ENCODE results near the gene POLR2J. TPM values are rescaled to one million over a fixed set of nuclear protein-coding genes. Genes with fewer than 3 reads are reported as not detected.

POLR2J gene
- total and polyA plus RNA-seq, 4 donors, result 13.6 to 67.3 (median 52.9) TPM

DNA sequence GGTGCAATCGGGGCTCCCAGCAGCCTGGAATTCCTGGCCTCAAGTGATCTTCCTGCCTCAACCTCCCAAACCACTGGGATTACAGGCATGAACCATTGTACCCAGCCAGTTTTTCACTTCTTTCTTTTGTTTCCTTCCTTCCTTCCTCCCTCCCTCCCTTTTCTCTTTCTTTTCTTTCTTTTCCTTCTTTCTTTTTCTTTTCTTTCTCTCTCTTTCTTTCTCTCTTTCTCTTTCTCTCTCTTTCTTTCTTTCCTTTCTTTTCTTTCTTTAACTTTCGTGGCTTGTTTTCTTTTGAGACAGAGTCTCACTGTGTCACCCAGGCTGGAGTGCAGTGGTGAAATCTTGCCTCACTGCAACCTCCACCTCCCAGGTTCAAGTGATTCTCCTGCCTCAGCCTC lies 33.0 kb downstream of the POLR2J start:
- WGBS (ENCODE audit: insufficient coverage), result 100% methylated on average over 1 of the region's 2 CpGs
- Histone ChIP-seq H3K9me3 (ENCODE audit: control insufficient read depth, insufficient read depth, low read length) (no peaks in the 10 kb centered on the region), H3K27me3 (ENCODE audit: control insufficient read depth, insufficient read depth, low read length) (no peaks in the 10 kb centered on the region), H3K4me3 (ENCODE audit: low read depth, low read length) (no peak overlapping the region), H3K36me3 (ENCODE audit: control insufficient read depth, insufficient read depth, low read length) (peaks cover 78% of the 10 kb centered on the region), H3K27ac (ENCODE audit: low read depth, low read length) (no peak overlapping the region), H3K4me1 (ENCODE audit: control insufficient read depth, insufficient read depth, low read length) (no peaks in the 10 kb centered on the region)
- DNase-seq (ENCODE audit: low read depth in 4 of 6, low spot score in 6 of 6), result no peak

GRCh38 chr7:102444961-102445673 lies 33.6 kb downstream of the POLR2J start:
- H3K4me3 ChIP-seq (ENCODE audit: low read depth, low read length), result no peak overlapping the region
- H3K36me3 ChIP-seq (ENCODE audit: control insufficient read depth, insufficient read depth, low read length), result peaks cover 77% of the 10 kb centered on the region
- H3K27me3 ChIP-seq (ENCODE audit: control insufficient read depth, insufficient read depth, low read length), result no peaks in the 10 kb centered on the region
- H3K4me1 ChIP-seq (ENCODE audit: control insufficient read depth, insufficient read depth, low read length), result peaks cover 4% of the 10 kb centered on the region
- H3K27ac ChIP-seq (ENCODE audit: low read depth, low read length), result no peak overlapping the region
- WGBS (ENCODE audit: insufficient coverage), result 96% methylated on average over 15 of the region's 17 CpGs
- no peaks in the 10 kb centered on the region for H3K9me3 ChIP-seq (ENCODE audit: control insufficient read depth, insufficient read depth, low read length)
- no peak for DNase-seq (ENCODE audit: low read depth in 4 of 6, low spot score in 6 of 6)

DNA sequence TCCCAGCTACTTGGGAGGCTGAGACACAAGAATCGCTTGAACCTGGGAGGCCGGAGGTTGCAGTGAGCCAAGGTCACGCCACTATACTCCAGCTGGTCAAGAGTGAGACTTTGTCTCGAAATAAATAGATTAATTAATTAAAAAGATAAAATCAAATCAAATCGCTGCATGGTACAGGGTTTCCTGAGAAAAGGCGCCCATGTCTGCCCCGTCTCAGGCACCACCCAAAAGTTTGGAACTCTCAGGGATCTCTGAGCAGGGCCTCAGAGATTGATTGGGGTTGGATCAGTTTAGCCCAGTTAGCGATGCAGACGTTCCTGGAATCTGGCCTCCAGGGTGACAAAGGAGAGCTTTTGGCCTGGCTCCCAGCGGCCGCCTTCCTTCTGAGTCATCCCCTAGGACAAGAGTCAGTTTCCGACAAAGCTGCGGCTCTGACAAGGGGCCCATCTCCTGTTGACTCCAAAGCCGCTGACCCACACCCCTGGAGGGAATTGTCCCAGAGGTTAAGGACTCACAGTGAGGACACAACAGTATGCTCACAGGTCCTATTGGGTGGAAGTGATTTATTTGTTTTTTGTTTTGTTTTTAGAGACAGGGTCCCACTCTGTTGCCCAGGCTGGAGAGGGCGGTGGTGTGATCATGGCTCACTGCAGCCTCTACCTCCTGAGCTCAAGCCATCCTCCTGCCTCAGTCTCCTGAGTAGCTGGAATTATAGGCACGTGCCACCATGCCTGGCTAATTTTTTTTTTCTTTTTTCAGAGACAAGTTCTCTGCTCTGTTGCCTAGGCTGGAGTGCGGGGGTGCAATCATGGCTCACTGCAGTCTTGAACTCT lies 38.5 kb downstream of the POLR2J start:
- DNase-seq (ENCODE audit: low read depth in 4 of 6, low spot score in 6 of 6), result peak in 2 of 6 donors; percentile 37 to 54
- Histone ChIP-seq H3K4me1 (ENCODE audit: control insufficient read depth, insufficient read depth, low read length) (peaks cover 20% of the 10 kb centered on the region), H3K36me3 (ENCODE audit: control insufficient read depth, insufficient read depth, low read length) (peaks cover 75% of the 10 kb centered on the region)

GRCh38 chr7:102436118-102436517 lies 42.6 kb downstream of the POLR2J start:
- DNase-seq (ENCODE audit: low read depth in 4 of 6, low spot score in 6 of 6), result peak in 1 of 6 donors; percentile 60
- no peaks in the 10 kb centered on the region for H3K27me3 ChIP-seq (ENCODE audit: control insufficient read depth, insufficient read depth, low read length)
- peaks cover 42% of the 10 kb centered on the region for H3K36me3 ChIP-seq (ENCODE audit: control insufficient read depth, insufficient read depth, low read length)
- H3K9me3 ChIP-seq (ENCODE audit: control insufficient read depth, insufficient read depth, low read length), result no peaks in the 10 kb centered on the region
- no peak overlapping the region for H3K4me3 ChIP-seq (ENCODE audit: low read depth, low read length)
- 78% methylated on average over 9 of the region's 10 CpGs for WGBS (ENCODE audit: insufficient coverage)
- peaks cover 52% of the 10 kb centered on the region for H3K4me1 ChIP-seq (ENCODE audit: control insufficient read depth, insufficient read depth, low read length)
- H3K27ac ChIP-seq (ENCODE audit: low read depth, low read length), result no peak overlapping the region

More for the DNA sequence above, 38.5 kb downstream of the POLR2J start:
- Histone ChIP-seq H3K27me3 (ENCODE audit: control insufficient read depth, insufficient read depth, low read length) (no peaks in the 10 kb centered on the region), H3K9me3 (ENCODE audit: control insufficient read depth, insufficient read depth, low read length) (no peaks in the 10 kb centered on the region), H3K4me3 (ENCODE audit: low read depth, low read length) (no peak overlapping the region), H3K27ac (ENCODE audit: low read depth, low read length) (no peak overlapping the region)
- 60% methylated on average over 12 of the region's 17 CpGs for WGBS (ENCODE audit: insufficient coverage)

- Histone ChIP-seq H3K4me3 (ENCODE audit: low read depth, low read length) (peak overlapping the region; percentile 78), H3K27me3 (ENCODE audit: control insufficient read depth, insufficient read depth, low read length) (no peaks in the 10 kb centered on the region), H3K36me3 (ENCODE audit: control insufficient read depth, insufficient read depth, low read length) (peaks cover 38% of the 10 kb centered on the region), H3K4me1 (ENCODE audit: control insufficient read depth, insufficient read depth, low read length) (peaks cover 43% of the 10 kb centered on the region), H3K9me3 (ENCODE audit: control insufficient read depth, insufficient read depth, low read length) (no peaks in the 10 kb centered on the region), H3K27ac (ENCODE audit: low read depth, low read length) (peak overlapping the region; percentile 47)
- WGBS (ENCODE audit: insufficient coverage), result 48% methylated on average over 4 of the region's 9 CpGs
- DNase-seq (ENCODE audit: low read depth in 4 of 6, low spot score in 6 of 6), result no peak
These were observed 44.7 kb downstream of the POLR2J start for GRCh38 chr7:102434039-102434486.

GRCh38 chr7:102433219-102434038 lies 45.3 kb downstream of the POLR2J start, which contains the start of gene ORAI2:
ORAI2 (plus strand) TSS chr7:102433575; CDS start chr7:102438957, 5,382 bp downstream.
- H3K4me3 ChIP-seq (ENCODE audit: low read depth, low read length), result peak within 1 kb of the TSS; percentile 78
- no peaks in the 10 kb centered on the region for H3K27me3 ChIP-seq (ENCODE audit: control insufficient read depth, insufficient read depth, low read length)
- H3K36me3 ChIP-seq (ENCODE audit: control insufficient read depth, insufficient read depth, low read length), result peaks cover 33% of the 10 kb centered on the region
- no peaks in the 10 kb centered on the region for H3K9me3 ChIP-seq (ENCODE audit: control insufficient read depth, insufficient read depth, low read length)
- DNase-seq (ENCODE audit: low read depth in 4 of 6, low spot score in 6 of 6), result peak in 5 of 6 donors; percentile 61 to 94 (median 75)
- H3K4me1 ChIP-seq (ENCODE audit: control insufficient read depth, insufficient read depth, low read length), result peaks cover 43% of the 10 kb centered on the region
- peak within 1 kb of the TSS; percentile 47 for H3K27ac ChIP-seq (ENCODE audit: low read depth, low read length)
- under 1% methylated on average over 79 of the region's 90 CpGs for WGBS (ENCODE audit: insufficient coverage)

DNA sequence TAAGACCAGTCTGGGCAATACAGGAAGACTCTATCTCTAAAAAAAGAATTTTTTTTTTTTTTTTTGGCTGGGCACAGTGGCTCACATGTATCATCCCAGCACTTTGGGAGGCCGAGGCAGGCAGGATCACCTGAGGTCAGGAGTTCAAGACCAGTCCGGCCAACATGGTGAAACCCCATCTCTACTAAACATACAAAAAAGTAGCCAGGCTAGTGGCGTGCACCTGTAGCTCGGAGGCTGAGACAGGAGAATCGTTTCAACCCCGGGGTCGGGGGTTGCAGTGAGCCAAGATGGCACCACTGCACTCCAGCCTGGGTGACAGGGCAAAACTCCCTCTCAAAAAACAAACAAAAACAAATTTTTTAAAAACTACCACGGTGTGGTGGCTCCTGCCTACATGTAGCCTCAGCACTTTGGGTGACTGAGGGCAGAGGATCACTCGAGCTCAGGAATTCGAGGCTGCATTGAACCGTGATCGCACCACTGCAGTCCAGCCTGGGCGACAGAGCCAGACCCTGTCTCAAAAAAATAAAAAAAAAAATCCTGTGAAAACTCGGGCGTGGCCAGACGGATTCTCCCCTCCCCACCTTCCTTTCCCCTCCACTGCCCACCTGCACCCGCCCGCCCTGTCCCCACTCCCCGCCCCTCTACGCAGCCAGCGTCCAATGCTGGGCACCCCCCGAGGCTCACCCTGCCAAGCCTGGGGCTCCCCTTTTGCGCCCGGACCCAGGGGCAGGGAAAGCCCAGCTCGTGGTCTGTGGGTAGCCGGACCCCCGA lies 46.1 kb downstream of the POLR2J start:
- no peaks in the 10 kb centered on the region for H3K27me3 ChIP-seq (ENCODE audit: control insufficient read depth, insufficient read depth, low read length)
- H3K27ac ChIP-seq (ENCODE audit: low read depth, low read length), result peak overlapping the region; percentile 40
- no peaks in the 10 kb centered on the region for H3K9me3 ChIP-seq (ENCODE audit: control insufficient read depth, insufficient read depth, low read length)
- H3K4me1 ChIP-seq (ENCODE audit: control insufficient read depth, insufficient read depth, low read length), result peaks cover 43% of the 10 kb centered on the region
- peak overlapping the region; percentile 55 for H3K4me3 ChIP-seq (ENCODE audit: low read depth, low read length)
- peak in 2 of 6 donors; percentile 29 to 67 for DNase-seq (ENCODE audit: low read depth in 4 of 6, low spot score in 6 of 6)
- H3K36me3 ChIP-seq (ENCODE audit: control insufficient read depth, insufficient read depth, low read length), result peaks cover 27% of the 10 kb centered on the region
- WGBS (ENCODE audit: insufficient coverage), result 12% methylated on average over 22 of the region's 27 CpGs

DNA sequence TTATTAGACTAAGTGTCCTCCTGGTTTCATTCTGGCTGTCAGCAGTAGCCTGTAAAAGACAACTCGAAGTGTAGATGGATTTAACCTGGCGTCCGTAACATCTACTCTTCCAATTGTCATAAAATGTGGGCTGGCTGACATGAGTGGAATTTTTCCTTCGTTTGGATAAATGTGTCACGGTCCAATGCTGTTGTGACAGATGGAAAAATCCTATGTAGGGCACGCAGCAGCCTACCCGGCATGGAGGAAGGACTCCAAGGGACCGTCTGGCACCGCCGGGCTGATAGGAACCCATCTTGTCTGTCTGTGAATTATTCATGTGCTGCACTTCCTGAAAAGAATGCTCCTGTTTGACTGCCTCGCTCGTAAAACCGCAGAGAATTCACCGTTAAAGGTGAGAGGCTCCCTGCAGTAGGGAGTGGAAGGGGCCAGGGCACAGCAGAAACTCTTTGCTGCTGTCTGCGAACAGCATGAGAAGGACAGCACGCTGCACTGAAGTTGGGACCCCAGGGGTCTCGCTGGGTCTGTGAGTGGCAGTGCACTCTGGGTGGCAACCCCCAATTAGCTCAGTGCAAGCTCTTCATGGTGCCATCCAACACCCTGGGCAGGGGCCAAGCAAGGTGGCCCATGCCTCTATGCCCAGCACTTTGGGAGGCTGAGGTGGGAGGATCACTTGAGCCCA lies 47.0 kb downstream of the POLR2J start:
- Histone ChIP-seq H3K36me3 (ENCODE audit: control insufficient read depth, insufficient read depth, low read length) (peaks cover 29% of the 10 kb centered on the region), H3K27ac (ENCODE audit: low read depth, low read length) (peak overlapping the region; percentile 40)
- DNase-seq (ENCODE audit: low read depth in 4 of 6, low spot score in 6 of 6), result peak in 2 of 6 donors; percentile 79 to 82

More for the DNA sequence above, 47.0 kb downstream of the POLR2J start:
- Histone ChIP-seq H3K9me3 (ENCODE audit: control insufficient read depth, insufficient read depth, low read length) (no peaks in the 10 kb centered on the region), H3K4me3 (ENCODE audit: low read depth, low read length) (no peak overlapping the region), H3K27me3 (ENCODE audit: control insufficient read depth, insufficient read depth, low read length) (no peaks in the 10 kb centered on the region), H3K4me1 (ENCODE audit: control insufficient read depth, insufficient read depth, low read length) (peaks cover 43% of the 10 kb centered on the region)
- WGBS (ENCODE audit: insufficient coverage), result 31% methylated on average over 17 of the region's 17 CpGs
